Measurements from ENCODE around the gene GPR35. TPM values are rescaled to one million over a fixed set of nuclear protein-coding genes. Genes with fewer than 3 reads are reported as not detected.
A peak's percentile ranks its signal among the peaks of the same experiment; 100 is the strongest.

GPR35 gene
- polyA plus RNA-seq, 1 donor, result 1.7 TPM

DNA sequence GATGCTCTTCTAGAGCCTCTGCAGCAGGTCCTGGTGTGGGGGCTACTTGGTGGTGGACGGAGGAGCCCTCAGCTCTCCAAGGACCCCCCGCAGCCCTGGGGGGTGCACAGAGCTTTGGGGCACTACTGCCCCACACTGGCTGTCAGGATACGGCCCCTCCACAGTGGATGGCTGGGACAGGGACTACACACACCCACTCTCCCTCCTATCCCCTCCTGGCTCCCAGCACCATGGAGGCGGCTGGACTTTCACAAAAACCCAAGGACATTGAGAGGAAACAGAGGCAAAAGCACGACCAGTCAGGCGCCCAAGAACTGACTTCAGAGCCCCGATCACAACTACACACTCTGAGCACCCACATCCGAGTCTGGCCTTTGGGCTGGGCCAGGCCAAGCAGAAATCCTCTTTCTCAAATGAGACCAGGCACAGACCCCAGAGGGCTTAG lies 12.6 kb downstream of the GPR35 start:
- DNase-seq (ENCODE audit: low read depth), result no peak

DNA sequence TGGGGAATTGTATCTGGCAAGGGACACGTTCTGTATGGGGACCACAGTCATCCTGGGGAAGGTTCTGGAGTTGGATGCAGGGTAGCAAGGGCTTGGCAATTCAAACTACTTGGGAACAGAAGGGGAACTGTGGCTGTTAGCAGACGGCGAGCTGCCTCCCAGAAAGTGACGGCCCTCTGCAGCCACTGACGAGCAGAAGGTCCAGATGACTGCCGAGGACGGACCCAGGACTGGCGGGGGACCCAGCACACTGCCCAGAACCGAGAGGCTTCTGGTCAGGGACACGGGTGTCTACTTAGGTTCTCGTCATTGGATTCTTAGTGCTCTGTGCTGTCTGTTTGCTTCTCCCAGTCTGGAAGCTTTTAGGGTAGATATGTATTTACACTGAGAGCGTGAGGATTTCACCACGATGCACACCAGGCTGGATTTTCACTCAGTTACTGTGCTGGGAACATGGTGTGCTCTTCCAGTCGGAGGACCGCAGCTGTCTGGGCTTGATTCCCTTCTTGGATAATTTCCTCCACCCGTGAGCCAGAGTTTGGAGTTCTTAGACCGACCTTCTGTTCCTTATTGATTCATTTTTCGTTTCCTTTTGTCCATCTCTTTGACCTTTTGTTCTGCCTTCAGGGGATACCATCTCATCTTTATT lies 13.4 kb downstream of the GPR35 start:
- DNase-seq (ENCODE audit: low read depth), result peak; percentile 86

DNA sequence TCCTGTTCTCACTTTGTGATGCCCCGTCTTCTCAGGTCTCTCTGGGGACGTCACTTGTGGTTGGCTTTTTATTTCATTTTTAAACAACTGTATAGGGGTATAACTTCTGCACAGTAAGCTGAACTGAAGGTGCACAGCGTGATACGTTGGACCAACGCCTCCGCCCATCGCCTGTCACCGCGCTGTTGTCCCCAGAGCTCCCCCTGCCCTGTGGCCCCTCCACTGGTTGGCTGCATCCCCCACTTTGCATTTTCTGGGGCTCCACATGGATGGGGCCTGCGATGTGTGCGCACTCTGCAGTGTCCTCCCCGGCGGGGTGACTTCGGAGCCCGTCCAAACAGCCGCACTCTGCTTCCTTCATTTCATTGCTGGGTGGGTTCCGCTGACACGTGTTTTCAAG lies 14.3 kb downstream of the GPR35 start:
- DNase-seq (ENCODE audit: low read depth), result no peak

DNA sequence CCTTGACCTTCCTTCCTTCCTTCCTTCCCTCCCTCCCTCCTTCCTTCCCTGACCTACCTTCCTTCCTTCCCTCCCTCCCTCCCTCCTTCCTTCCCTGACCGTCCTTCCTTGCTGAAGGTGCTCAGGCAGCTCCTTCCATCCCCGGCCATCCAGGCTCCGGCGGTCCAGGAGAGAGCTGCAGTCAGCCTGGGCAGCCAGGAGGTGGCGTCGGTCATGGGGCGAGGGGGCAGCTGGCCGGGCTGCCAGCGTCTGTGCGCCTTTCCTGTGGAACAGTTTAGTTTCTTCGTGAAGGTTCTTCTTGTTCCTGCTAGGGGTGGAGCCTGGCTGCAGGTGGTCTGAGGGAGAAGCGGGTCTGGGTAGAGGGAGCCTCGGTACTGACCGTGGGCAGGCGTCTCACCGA lies 15.7 kb downstream of the GPR35 start:
- no peak for DNase-seq (ENCODE audit: low read depth)

DNA sequence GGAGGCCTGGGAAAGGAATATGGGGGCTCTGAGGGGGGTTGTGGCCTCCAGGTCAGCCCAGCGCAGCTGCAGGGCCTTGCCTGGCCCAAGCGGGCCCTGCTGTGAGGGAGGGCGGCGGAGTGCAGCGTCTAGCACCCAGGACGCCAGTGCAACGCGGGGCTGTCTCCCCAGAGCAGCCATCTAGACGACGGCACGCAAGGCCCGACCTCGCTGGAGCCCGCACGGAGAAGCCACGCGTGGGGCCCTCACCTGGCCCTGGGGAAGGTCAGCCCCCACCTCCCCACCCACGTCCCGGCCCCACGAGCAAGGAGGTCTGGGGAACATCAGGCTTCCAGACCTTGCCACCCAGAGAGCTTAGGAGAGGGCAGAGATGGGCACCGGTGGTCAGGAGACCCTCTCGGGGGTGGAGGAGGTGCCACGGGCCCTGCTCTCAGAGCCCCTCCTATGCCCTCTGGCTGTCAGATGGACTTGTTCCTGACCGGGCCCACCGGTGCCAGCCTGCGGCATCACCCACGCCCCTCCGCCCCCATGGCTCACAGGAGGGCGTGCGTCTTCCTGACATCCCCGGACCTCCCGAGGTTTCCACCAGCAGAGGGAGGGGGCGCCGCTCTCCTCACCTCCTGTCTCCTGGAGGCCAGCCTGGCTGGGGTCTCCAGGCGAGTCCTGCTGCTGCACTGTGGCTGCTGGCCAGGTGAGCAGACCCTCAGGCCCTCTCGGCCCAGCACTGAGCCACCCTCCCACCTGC lies 17.0 kb downstream of the GPR35 start:
- DNase-seq (ENCODE audit: low read depth), result no peak

DNA sequence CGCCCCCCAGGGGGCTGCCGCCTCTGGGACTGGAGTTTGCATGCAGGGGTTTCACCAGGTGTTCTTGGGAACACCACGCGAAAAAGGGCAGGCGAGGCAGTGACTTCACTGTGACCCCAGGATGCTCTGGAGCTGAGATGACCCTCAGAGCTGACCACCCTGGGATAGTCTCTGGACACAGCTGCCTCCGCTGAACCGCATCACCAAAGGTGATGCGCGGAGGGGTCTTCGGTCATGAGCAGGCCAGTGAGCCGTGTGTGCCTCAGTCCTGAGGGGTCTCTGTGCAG lies 17.5 kb downstream of the GPR35 start:
- DNase-seq (ENCODE audit: low read depth), result no peak

DNA sequence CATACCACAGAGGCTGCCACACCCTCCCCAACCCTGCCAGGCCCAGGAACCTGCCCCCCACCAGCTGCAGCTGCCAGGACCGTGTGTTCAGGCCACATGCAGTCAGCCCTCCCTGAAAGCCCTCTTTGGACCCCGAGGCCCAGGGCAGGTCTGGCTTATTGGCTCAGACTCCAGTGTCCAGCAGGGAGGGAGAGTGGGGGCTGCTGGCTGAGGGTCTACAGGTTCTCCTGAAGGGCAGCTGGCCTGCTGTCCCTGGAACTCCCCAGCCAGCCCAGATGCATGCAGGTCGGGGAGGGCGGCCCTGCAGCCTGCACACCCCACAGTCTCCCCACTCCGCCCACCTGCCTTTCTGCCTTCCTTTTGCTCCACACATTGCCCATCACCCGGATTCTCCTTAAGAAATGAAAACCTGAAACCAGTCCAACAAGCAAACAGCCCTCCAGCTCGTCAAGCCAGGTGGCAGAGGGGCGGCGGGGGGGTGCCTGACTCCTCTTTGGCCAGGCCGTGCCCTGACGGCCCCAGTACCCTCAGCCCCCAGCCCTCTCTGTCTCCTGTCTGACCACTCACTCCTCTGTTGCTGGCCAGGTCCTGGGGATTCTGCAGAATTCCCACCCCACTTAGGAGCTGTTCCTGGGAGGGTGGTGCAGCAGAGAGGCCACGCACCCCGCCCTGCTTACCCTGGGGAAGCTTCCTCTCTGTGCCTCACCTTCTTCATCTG lies 18.0 kb downstream of the GPR35 start:
- no peak for DNase-seq (ENCODE audit: low read depth)

DNA sequence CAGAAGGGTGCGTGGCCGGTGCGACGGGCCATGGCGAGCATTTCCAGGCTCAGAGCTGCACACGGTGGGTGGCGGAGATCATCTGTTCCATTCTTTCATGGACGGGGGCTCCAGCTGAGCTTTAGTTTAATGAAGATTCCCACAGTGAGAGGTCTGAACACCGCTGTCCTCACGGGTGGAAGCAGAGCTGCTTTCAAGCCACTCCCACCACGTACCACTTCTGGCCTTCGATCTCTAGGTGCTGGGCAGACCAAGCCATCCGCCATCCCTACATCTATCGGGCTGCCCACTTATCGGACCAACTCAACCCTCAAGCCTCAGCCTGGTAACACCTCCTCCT lies 18.5 kb downstream of the GPR35 start:
- DNase-seq (ENCODE audit: low read depth), result no peak

DNA sequence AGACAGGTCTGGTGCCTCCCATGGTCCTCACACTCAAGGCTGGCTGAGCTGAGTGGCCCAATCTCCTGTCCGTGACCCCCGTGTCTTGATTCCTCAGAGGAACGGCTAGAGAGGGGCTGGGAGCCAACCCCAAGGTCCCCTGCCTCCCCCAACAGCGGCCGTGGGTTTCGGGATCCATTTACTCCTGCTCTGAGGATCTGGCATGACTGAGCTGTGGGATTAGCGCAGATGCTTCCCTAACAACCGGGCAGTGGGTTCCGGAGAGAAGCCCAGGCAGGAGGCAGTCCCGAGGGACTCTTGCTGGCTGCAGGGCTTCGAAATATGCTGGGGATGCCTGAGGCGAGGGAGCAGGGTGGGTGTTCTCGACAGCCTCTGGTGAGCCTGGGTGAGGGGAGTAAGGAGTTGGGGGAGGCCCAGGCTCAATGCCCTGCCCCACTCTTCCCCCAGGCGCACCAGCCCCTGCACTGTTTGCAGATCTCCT lies 18.9 kb downstream of the GPR35 start:
- no peak for DNase-seq (ENCODE audit: low read depth)

DNA sequence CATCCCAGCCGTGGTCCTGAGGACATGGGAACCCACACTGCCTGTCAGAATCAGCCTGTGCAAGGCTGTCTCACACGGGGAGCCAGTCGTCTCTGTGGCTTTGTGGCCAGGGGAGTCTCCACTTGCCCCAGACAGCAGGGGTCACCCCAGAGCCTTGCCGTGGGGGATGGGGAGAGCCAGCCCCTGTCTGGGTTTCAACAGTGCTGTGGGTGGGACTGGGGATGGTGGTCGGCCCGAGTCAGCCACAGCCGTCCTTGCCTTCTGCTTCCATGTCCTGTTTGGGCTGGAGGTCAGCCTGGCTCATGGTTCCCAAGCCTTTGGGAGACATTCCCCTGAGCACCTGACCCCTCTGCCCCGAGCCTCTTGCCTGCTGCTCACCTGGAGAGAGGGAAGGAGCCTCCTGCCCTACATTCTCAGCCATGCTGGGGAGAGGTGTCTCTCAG lies 19.6 kb downstream of the GPR35 start:
- no peak for DNase-seq (ENCODE audit: low read depth)

DNA sequence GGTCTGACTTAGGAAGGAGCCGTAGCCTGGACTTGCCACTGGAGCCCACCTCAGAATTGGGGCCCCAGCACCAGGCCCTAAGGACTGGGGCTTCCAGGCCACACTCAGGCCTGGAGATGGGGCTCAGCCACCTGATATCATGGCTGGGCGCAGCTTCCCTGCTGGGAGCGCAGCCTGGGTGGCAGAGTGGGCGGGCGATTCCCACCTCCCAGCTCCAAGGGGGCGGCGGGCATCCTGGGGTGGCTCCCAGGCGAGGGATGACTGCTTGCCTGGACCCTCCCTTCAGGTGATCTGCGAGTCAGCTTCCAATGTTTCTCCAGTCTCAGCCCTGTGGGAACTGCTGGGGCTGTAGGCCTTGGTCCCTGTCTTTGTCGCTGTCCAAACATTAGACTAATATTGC lies 20.1 kb downstream of the GPR35 start:
- no peak for DNase-seq (ENCODE audit: low read depth)

DNA sequence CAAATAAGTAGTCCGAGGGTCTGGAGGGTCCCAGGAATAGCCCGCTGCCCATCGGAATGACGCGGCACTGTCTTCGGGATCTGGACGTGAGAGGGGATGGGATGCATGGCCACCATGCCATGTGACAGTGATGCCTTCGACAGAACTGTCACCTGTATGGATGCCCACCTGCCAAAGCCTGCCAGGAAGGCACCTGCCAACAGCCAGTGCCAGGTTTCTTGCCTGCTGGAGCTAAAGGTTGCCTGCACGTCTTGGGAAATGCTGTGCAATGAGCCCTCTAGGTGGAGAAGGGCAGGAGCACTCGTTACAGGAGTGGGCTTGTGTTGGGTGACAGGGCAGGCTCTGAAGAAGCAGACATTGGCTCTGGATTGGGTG lies 20.5 kb downstream of the GPR35 start:
- no peak for DNase-seq (ENCODE audit: low read depth)

DNA sequence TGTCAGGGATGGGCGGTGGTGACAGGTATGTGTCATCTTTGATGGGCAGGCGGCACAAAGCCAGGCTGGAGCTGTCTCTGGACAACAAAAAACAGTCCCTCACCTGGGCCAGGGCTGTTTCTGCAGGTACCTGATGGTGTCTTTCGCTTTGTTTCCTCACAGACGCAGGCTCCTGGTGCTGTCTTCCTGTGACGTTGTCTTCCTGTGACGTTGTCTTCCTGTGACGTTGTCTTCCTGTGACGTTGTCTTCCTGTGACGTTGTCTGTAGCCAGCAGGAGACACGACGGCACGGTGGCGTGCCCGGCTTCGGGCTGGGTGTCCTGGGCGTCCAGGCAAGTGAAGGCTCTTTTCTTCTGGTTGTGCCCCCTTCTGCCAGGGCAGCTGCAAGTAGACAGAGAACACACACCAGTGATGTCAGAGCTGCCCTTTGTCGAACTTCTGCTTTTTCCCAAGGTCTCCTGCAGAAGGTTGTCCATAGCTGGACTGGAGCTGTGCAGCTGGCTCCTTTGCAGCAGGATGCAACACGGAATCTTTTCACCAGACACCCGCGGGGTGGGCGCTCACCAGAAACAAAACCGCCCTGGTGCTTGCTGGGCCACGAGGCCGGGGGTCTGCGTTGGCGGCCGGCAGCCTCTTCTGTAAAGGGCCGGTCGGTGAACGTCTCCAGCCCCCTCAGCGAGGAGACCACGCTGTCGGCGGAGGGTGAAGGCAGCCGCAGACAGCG lies 21.1 kb downstream of the GPR35 start:
- DNase-seq (ENCODE audit: low read depth), result no peak

DNA sequence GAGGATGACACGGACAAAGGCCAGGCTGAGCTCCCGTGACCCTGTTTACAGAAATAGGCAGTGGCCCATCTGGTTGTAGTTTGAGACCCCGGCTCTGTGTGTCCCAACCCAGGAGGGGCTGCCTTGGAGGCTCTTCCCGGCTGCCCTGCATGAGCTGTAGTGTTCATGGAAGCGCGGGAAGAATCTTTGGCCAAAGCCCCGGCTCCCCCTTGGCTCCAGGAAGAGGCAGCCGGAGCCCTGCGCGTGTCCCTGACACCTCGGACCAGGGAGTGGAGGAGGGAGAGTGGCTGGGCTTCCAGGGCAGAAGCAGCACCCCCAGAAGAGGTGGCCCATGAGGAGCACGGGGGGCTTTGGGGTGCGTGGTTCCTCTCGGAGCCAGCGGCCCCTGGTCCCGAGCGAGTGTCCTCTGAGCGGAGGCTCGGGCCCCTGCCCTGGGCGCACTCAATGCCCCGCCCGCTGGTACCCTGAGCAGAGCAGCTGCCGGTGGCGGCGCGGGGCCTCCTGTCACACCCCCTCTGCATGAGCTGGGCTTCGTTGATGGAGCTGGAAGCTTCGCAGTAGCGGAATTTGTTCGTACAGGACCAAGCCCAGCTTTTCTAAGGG lies 21.7 kb downstream of the GPR35 start:
- no peak for DNase-seq (ENCODE audit: low read depth)

DNA sequence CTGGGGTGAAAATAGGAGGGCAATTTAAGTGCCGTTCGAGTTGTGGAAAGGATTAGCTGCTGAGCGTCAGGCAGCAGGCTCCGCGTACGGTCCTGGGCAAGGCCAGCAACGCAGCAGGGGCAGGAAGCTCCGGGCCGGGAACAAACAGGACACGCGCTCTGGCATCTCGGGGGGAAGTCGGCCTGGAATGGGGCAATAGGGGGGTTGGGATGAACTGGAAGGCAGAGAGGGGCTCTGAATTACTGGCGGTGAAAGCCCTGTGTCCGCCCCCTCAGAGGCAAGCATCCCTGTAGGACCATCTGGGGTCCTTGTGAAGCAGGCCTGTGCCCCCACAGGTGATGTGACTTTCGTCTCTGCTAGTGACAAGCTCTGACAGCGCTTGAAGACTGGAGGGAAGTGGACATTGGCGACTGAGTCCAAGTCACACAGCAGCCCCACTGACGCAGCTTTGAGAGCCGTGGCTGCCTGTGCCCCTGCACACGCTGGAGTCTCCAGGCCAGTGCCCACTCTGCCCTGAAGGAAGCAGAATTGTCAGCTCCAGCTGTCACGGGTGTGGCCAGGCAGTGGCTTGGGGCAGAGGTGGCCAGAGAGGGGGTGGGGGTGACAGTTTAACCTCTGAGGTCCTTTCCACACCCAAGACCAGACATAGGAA lies 22.3 kb downstream of the GPR35 start:
- no peak for DNase-seq (ENCODE audit: low read depth)

DNA sequence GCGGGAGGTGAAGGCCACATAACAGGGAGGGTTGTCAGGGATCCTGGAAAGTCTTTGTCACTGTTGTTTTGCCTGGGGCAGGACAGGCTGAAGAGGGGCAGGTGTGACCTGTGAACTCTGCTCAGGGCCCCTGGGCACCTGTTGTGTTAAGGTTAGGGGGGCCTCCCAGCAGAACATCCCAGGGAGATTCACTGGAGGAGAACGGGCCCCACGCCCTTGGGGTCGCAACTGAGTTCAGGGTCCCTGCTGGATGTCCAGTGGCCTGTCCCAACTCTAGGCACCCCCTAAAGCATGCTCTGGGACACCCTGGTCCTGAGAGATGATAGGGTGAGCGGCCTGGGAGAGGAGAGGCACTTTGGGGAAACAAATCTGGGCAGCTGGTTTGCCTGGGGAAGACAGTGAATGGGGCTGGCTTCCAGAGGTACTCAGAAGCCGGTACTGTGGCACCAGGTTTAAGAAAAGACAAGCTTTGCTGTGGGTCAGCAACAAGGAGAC lies 22.9 kb downstream of the GPR35 start:
- DNase-seq (ENCODE audit: low read depth), result no peak

DNA sequence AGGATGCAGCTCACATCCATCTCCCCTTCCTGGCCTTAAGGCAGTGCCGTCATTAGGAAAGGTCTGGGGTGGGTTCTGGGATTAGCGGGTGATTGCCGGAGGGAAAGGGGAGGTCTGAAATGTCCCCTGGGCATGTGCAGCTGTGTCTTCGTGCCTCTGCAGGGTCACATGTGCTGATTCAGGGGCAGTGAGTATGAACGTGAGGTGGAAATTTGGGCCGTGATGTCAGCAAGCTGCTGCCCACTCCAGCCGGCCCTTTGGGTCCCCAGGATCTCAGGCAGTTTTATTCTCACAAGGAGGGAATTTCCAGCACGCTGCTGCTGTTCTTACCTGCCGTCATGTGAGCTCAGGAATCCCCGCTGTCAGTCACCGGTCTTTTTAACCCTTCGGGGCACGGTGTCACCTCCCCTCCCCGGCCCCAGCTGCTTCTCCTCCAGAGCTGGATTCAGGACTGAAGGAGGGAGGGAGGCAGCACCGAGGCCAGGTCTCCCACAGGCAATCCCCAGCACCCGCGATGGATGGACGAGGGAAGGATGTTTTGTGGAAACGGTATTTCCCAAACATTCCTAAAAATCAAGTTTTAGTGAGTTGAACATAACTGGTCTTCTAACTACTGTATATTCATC lies 23.5 kb downstream of the GPR35 start:
- no peak for DNase-seq (ENCODE audit: low read depth)

DNA sequence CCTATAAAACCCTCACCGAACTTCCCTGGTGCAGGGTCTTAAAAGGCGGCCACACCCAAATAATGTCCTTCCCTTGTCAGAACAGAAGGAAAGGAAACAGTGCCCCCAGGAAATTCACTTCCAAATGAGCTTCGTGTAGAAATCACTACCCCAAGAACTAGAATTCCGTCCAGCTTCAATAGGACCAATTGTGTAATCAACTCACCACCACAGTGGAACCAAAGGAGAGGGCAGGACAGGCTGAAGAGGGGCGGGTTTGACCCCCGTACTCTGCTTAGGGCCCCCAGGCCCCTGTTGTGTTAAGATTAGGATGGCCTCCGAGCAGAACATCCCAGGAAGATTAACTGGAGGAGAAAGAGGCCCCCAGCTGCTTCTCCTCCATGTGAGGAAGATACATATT lies 24.1 kb downstream of the GPR35 start:
- no peak for DNase-seq (ENCODE audit: low read depth)

DNA sequence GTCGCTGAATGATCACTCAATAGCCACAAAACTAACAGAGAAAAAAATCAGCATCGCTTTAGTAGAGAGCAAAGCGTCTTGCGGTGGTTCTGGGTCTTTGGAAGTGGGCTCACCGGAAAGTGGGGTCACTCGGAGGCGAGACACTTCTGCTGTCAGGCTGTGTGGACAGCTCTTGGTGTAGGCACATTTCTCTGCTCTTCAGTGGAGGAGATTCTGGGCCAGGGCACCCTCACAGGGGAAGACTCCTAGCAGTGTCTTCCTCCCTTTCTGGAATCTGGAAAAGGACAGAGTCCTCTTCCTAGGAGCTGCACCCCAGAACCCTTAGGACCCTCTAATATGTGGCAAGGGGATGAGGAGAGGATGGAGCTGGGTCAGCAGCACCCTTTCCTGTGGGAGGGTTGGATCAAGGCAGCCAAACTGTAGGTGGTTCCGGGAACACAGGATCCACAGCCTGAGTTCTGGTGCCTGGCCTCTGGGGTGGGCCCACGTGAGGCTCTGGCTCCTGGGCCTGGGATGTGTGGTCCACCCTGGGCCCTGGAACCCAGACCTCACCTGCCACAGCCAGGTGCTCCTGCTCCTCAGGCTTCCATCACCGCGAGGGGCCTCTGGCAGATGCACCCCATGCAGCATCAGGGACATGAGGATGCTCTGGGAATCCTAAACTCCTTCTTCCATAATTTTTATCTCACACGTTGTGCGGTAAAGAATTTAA lies 25.1 kb downstream of the GPR35 start:
- DNase-seq (ENCODE audit: low read depth), result no peak

DNA sequence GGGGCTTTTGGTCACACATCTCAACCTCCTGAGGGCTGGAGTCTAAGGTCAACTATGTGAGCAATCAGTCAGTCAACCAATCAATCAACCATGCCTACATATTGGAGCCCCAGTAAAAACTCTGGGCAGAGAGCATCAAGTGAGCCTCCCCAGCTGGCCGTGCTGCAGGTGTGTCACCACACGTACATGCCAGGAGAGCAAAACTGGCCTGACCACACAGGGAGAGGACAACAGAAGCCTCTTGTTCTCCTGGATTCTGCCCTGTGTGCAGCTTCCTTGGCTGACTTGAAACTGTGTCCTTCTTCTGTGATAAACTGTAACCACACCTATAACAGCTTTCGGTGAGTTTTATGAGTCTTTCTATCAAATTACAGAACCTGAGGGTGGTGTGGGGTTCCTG lies 25.9 kb downstream of the GPR35 start:
- no peak for DNase-seq (ENCODE audit: low read depth)

Measured in forelimb muscle (tissue), 1 donor.